Measurements from ENCODE around the gene IRF2BPL. TPM values are rescaled to one million over a fixed set of nuclear protein-coding genes. Genes with fewer than 3 reads are reported as not detected.
A peak's percentile ranks its signal among the peaks of the same experiment; 100 is the strongest.

Gene IRF2BPL
- total and polyA plus RNA-seq, 9 of the 15 experiments (the other 6 are each of a cell fraction or from before 2014, with no cell fraction given): 0.52 to 21.6 (median 2.5) TPM

GRCh38 chr14:77040059-77040740, 11.7 kb upstream of the IRF2BPL start (continued):
- no peak for TF ChIP-seq ZNF830 (CRISPR knock-in tag; IDR thresholded peaks at IDR 0.05)
- no peak for TF ChIP-seq ZNF75A (CRISPR knock-in tag; IDR thresholded peaks at IDR 0.05)
- no peak for TF ChIP-seq U2AF2 (optimal IDR thresholded peaks at IDR 0.05; ENCODE audit: low read depth, low read length)
- TF ChIP-seq RBM39 (optimal IDR thresholded peaks at IDR 0.05; ENCODE audit: low read depth, low read length): no peak
- TF ChIP-seq RFX1 (IDR thresholded peaks at IDR 0.05): peak; percentile 98
- TF ChIP-seq ZNF766 (CRISPR knock-in tag; conservative IDR thresholded peaks at IDR 0.05): peak; percentile 57
- TF ChIP-seq TRIM24 (IDR thresholded peaks at IDR 0.05): peak in 1 of 2 experiments; percentile 46; a peak in 1 of 4 replicates
- TF ChIP-seq ZBED1 (IDR thresholded peaks at IDR 0.05): no peak
- TF ChIP-seq ZNF511 (CRISPR knock-in tag; IDR thresholded peaks at IDR 0.05): no peak
- no peak for TF ChIP-seq SIN3B (IDR thresholded peaks at IDR 0.05; ENCODE audit: low read depth)
- TF ChIP-seq HDAC2 (IDR thresholded peaks at IDR 0.05): peak; percentile 68; the same call in 1 of the 2 replicates
- no peak for TF ChIP-seq C11orf30 (IDR thresholded peaks at IDR 0.05; ENCODE audit: low read depth)
- TF ChIP-seq ZBTB17 (CRISPR knock-in tag; IDR thresholded peaks at IDR 0.05): no peak
- peak; percentile 90 for TF ChIP-seq CEBPB (tag; IDR thresholded peaks at IDR 0.05)
- TF ChIP-seq ZFP91 (CRISPR knock-in tag; IDR thresholded peaks at IDR 0.05): no peak
- 0 out of 2 replicates have a peak, but pooled peaks have one; percentile 29 for TF ChIP-seq SUPT5H (IDR thresholded peaks at IDR 0.05)
- TF ChIP-seq KDM1A (IDR thresholded peaks at IDR 0.05): peak; percentile 92
- no peak for TF ChIP-seq DMBX1 (CRISPR knock-in tag; IDR thresholded peaks at IDR 0.05; ENCODE audit: borderline replicate concordance)
- TF ChIP-seq ZNF589 (CRISPR knock-in tag; IDR thresholded peaks at IDR 0.05; ENCODE audit: low read depth): no peak
- TF ChIP-seq TSHZ1 (CRISPR knock-in tag; IDR thresholded peaks at IDR 0.05): no peak
- no peak for TF ChIP-seq SNAPC5 (CRISPR knock-in tag; IDR thresholded peaks at IDR 0.05)
- no peak for TF ChIP-seq ZHX1 (conservative IDR thresholded peaks at IDR 0.05; ENCODE audit: low read length)
- no peak for TF ChIP-seq ZNF23 (CRISPR knock-in tag; IDR thresholded peaks at IDR 0.05)

All from K562 (cell line).